SU-DHL-6 (cell line): ENCODE measurements around the gene DLG1.

Experiments
- EZH2phosphoT487 ChIP-seq: fragments of 200-600 bp; sonication (generic), shearing (Covaris generic); conservative IDR thresholded peaks from 2 replicates; pipeline ENCODE4 v1.6.1; 2018; ENCODE audit warnings: mild to moderate bottlenecking, antibody characterized with exemption, low read length, moderate library complexity, mixed read lengths
- TF ChIP-seq, protein P1 (sequence below): fragments of 200-600 bp; sonication (generic); IDR thresholded peaks from one replicate; pipeline ENCODE4 v1.5.1; 2017; ENCODE audit warnings: antibody characterized with exemption, mild to moderate bottlenecking, low read length, moderate library complexity; ENCODE audit not compliant: insufficient read depth, poor library complexity, severe bottlenecking

DNA sequence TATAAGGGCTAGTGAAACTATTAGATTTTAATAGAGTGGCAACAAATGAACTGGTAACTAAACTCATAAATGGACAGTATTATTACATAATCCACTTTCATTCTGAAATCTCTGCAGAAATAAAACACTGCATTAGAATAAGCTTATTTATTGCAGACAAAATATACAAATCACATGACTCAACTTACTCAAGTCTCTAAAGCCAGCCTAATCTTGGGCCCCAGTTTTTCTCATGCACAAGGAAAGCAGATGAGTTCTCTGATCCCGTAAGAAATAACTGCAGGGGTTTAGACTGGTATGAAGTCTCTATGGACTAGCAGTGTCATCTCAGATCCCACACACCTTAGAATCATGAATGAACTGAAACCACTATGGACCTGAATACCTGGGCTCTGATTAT lies 5.8 kb downstream of the DLG1 start:
- TF ChIP-seq, protein P1, sequence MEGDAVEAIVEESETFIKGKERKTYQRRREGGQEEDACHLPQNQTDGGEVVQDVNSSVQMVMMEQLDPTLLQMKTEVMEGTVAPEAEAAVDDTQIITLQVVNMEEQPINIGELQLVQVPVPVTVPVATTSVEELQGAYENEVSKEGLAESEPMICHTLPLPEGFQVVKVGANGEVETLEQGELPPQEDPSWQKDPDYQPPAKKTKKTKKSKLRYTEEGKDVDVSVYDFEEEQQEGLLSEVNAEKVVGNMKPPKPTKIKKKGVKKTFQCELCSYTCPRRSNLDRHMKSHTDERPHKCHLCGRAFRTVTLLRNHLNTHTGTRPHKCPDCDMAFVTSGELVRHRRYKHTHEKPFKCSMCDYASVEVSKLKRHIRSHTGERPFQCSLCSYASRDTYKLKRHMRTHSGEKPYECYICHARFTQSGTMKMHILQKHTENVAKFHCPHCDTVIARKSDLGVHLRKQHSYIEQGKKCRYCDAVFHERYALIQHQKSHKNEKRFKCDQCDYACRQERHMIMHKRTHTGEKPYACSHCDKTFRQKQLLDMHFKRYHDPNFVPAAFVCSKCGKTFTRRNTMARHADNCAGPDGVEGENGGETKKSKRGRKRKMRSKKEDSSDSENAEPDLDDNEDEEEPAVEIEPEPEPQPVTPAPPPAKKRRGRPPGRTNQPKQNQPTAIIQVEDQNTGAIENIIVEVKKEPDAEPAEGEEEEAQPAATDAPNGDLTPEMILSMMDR, result no peak
- TF ChIP-seq EZH2phosphoT487, result no peak
